ENCODE measurements around the gene GRB14. TPM values are rescaled to one million over a fixed set of nuclear protein-coding genes. Genes with fewer than 3 reads are reported as not detected.

GRB14 gene
- total RNA-seq, 1 donor from 2014 or later = 39.3 TPM

GRCh38 chr2:164523009-164523408, 98.3 kb downstream of the GRB14 start:
- no peak for TF ChIP-seq CTCF (IDR thresholded peaks at IDR 0.05; ENCODE audit: borderline replicate concordance)
- H3K27ac ChIP-seq (replicated peaks) = no peak overlapping the region
- H3K27me3 ChIP-seq (ENCODE audit: low read depth) = no peaks in the 10 kb centered on the region
- no peak for DNase-seq
- intact Hi-C loops (cut with micrococcal nuclease) = no loop called here
- no peak overlapping the region for H3K4me3 ChIP-seq
- H3K9me3 ChIP-seq (replicated peaks) = peaks cover 24% of the 10 kb centered on the region
- H3K36me3 ChIP-seq = peaks cover 15% of the 10 kb centered on the region
- peaks cover 9% of the 10 kb centered on the region for H3K4me1 ChIP-seq

- DNase-seq = no peak
- H3K27ac ChIP-seq (replicated peaks) = no peak overlapping the region
- H3K4me1 ChIP-seq = peaks cover 9% of the 10 kb centered on the region
- H3K4me3 ChIP-seq = no peak overlapping the region
- intact Hi-C loops (cut with micrococcal nuclease) = no loop called here
- H3K9me3 ChIP-seq (replicated peaks) = peaks cover 26% of the 10 kb centered on the region
- H3K27me3 ChIP-seq (ENCODE audit: low read depth) = no peaks in the 10 kb centered on the region
- peaks cover 15% of the 10 kb centered on the region for H3K36me3 ChIP-seq
- no peak for TF ChIP-seq CTCF (IDR thresholded peaks at IDR 0.05; ENCODE audit: borderline replicate concordance)
Observed at GRCh38 chr2:164522561-164522981, 98.7 kb downstream of the GRB14 start.

- H3K9me3 ChIP-seq (replicated peaks) = peaks cover 55% of the 10 kb centered on the region
- no peak for TF ChIP-seq CTCF (IDR thresholded peaks at IDR 0.05; ENCODE audit: borderline replicate concordance)
- intact Hi-C loops (cut with micrococcal nuclease) = no loop called here
Observed at GRCh38 chr2:164515734-164516133, 105.5 kb downstream of the GRB14 start.

GRCh38 chr2:164515030-164515429, 106.3 kb downstream of the GRB14 start:
- intact Hi-C loops (cut with micrococcal nuclease) = no loop called here
- no peak for DNase-seq
- H3K9me3 ChIP-seq (replicated peaks) = peaks cover 50% of the 10 kb centered on the region

More at GRCh38 chr2:164515734-164516133, 105.5 kb downstream of the GRB14 start:
- Histone ChIP-seq H3K4me3 (no peak overlapping the region), H3K27ac (replicated peaks) (no peak overlapping the region), H3K27me3 (ENCODE audit: low read depth) (no peaks in the 10 kb centered on the region), H3K36me3 (peaks cover 14% of the 10 kb centered on the region), H3K4me1 (peaks cover 10% of the 10 kb centered on the region)
- no peak for DNase-seq

GRCh38 chr2:164514491-164514890, 106.8 kb downstream of the GRB14 start:
- no peaks in the 10 kb centered on the region for H3K27me3 ChIP-seq (ENCODE audit: low read depth)
- peaks cover 13% of the 10 kb centered on the region for H3K4me1 ChIP-seq
- peaks cover 45% of the 10 kb centered on the region for H3K9me3 ChIP-seq (replicated peaks)
- peaks cover 13% of the 10 kb centered on the region for H3K36me3 ChIP-seq
- H3K4me3 ChIP-seq = no peak overlapping the region
- no peak for TF ChIP-seq CTCF (IDR thresholded peaks at IDR 0.05; ENCODE audit: borderline replicate concordance)
- intact Hi-C loops (cut with micrococcal nuclease) = no loop called here
- H3K27ac ChIP-seq (replicated peaks) = no peak overlapping the region
- DNase-seq = no peak

More at GRCh38 chr2:164515030-164515429, 106.3 kb downstream of the GRB14 start:
- no peaks in the 10 kb centered on the region for H3K27me3 ChIP-seq (ENCODE audit: low read depth)
- no peak for TF ChIP-seq CTCF (IDR thresholded peaks at IDR 0.05; ENCODE audit: borderline replicate concordance)
- peaks cover 13% of the 10 kb centered on the region for H3K36me3 ChIP-seq
- H3K4me1 ChIP-seq = peaks cover 13% of the 10 kb centered on the region
- H3K27ac ChIP-seq (replicated peaks) = no peak overlapping the region
- no peak overlapping the region for H3K4me3 ChIP-seq
